ENCODE data around the gene RIPK4. TPM values are rescaled to one million over a fixed set of nuclear protein-coding genes. Genes with fewer than 3 reads are reported as not detected.
"Not testable (repeated sequence)": the region's sequence is repeated elsewhere in the genome, so short reads cannot be mapped to it uniquely, and the experiment has no call there.

Gene RIPK4
- total RNA-seq, 1 donor from 2014 or later = 34.0 TPM

GRCh38 chr21:41727784-41728763 lies 38.8 kb downstream of the RIPK4 start:
- no peak for DNase-seq (ENCODE audit: low read depth)
- H3K36me3 ChIP-seq (ENCODE audit: control insufficient read depth, insufficient read depth, low read length) = no peaks in the 10 kb centered on the region
- H3K27me3 ChIP-seq (ENCODE audit: control insufficient read depth, insufficient read depth, low read length) = no peaks in the 10 kb centered on the region
- FAIRE-seq = no peak
- TF ChIP-seq CTCF (IDR thresholded peaks at IDR 0.05; ENCODE audit: insufficient read depth, low read length, severe bottlenecking) = peak; percentile 10
- no peak overlapping the region for H3K4me3 ChIP-seq (ENCODE audit: low read depth, low read length)

- peak; percentile 1 for TF ChIP-seq CTCF (IDR thresholded peaks at IDR 0.05; ENCODE audit: insufficient read depth, low read length, severe bottlenecking)
- peak; percentile 90 for DNase-seq (ENCODE audit: low read depth)
- no peaks in the 10 kb centered on the region for H3K27me3 ChIP-seq (ENCODE audit: control insufficient read depth, insufficient read depth, low read length)
- H3K36me3 ChIP-seq (ENCODE audit: control insufficient read depth, insufficient read depth, low read length) = no peaks in the 10 kb centered on the region
- FAIRE-seq = peak; percentile 79
- H3K4me3 ChIP-seq (ENCODE audit: low read depth, low read length) = no peak overlapping the region
These were observed 39.7 kb downstream of the RIPK4 start for GRCh38 chr21:41726970-41727783.

- FAIRE-seq (peak; percentile 62), DNase-seq (ENCODE audit: low read depth) (no peak)
- Histone ChIP-seq H3K4me3 (ENCODE audit: low read depth, low read length) (no peak overlapping the region), H3K36me3 (ENCODE audit: control insufficient read depth, insufficient read depth, low read length) (no peaks in the 10 kb centered on the region), H3K27me3 (ENCODE audit: control insufficient read depth, insufficient read depth, low read length) (no peaks in the 10 kb centered on the region)
- TF ChIP-seq CTCF (IDR thresholded peaks at IDR 0.05; ENCODE audit: insufficient read depth, low read length, severe bottlenecking) = no peak
These were observed 40.3 kb downstream of the RIPK4 start for GRCh38 chr21:41726630-41726969.

- Histone ChIP-seq H3K36me3 (ENCODE audit: control insufficient read depth, insufficient read depth, low read length) (no peaks in the 10 kb centered on the region), H3K4me3 (ENCODE audit: low read depth, low read length) (no peak overlapping the region), H3K27me3 (ENCODE audit: control insufficient read depth, insufficient read depth, low read length) (no peaks in the 10 kb centered on the region)
- TF ChIP-seq CTCF (IDR thresholded peaks at IDR 0.05; ENCODE audit: insufficient read depth, low read length, severe bottlenecking) = no peak
- FAIRE-seq (no peak), DNase-seq (ENCODE audit: low read depth) (no peak)
These were observed 40.7 kb downstream of the RIPK4 start for GRCh38 chr21:41726058-41726558.

GRCh38 chr21:41725421-41726031 lies 41.3 kb downstream of the RIPK4 start:
- no peaks in the 10 kb centered on the region for H3K27me3 ChIP-seq (ENCODE audit: control insufficient read depth, insufficient read depth, low read length)
- TF ChIP-seq CTCF (IDR thresholded peaks at IDR 0.05; ENCODE audit: insufficient read depth, low read length, severe bottlenecking) = no peak
- FAIRE-seq (no peak), DNase-seq (ENCODE audit: low read depth) (no peak)
- H3K4me3 ChIP-seq (ENCODE audit: low read depth, low read length) = no peak overlapping the region
- H3K36me3 ChIP-seq (ENCODE audit: control insufficient read depth, insufficient read depth, low read length) = no peaks in the 10 kb centered on the region

GRCh38 chr21:41723835-41724234 lies 43.0 kb downstream of the RIPK4 start:
- not testable (repeated sequence) for DNase-seq (ENCODE audit: low read depth); H3K36me3 ChIP-seq (ENCODE audit: control insufficient read depth, insufficient read depth, low read length); H3K4me3 ChIP-seq (ENCODE audit: low read depth, low read length); H3K27me3 ChIP-seq (ENCODE audit: control insufficient read depth, insufficient read depth, low read length); FAIRE-seq
